GM18870 (cell line): ENCODE results near the gene ARFIP1.

Experiments
- ATAC-seq: cut with Tn5 transposase; IDR thresholded peaks from one replicate; pipeline ENCODE4 v1.9.1; 2021; ENCODE audit warnings: moderate library complexity; ENCODE audit not compliant: unreplicated experiment

The ARFIP1 gene

GRCh38 chr4:152937336-152938236, 157.8 kb downstream of the ARFIP1 start:
- ATAC-seq: no peak

GRCh38 chr4:152938237-152938947, 158.6 kb downstream of the ARFIP1 start:
- ATAC-seq: no peak

DNA sequence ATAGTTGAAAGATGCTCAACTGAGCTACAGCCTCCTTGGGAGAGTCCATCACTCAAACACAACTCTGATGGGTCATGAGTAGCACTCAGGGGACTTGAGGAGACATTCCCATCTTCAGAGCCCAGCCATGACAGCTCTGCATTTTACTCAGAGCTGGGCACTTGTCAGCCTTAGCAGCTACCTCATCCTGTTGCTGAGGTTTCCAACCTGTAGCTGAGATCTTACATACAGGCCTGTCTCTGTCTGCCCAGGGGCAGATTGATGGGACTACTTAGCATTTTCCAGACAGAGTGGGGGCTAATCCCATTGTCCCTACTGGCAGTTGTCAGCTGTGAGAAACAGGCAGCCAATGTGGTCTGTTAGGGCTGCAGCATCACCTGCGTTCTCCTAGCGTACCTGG, 159.9 kb downstream of the ARFIP1 start:
- no peak for ATAC-seq

DNA sequence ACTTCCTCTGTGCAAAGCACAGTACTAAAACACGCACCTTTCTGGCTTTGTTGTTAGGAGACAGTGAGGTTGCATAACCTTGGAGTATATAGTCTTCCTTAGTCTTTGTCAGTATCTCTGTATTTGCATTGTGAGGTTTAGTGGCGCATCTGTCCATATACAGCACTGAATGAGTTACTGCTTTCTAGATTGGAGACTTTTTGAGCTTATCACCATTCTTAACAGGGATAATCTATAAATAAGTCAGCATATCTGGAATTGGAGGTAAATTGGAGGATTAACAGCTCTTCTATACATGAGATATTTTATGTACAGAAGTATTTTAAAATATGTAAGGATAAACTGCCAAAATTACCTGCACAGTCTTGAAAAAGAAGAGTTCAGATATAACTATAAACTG, 160.7 kb downstream of the ARFIP1 start:
- ATAC-seq: no peak

DNA sequence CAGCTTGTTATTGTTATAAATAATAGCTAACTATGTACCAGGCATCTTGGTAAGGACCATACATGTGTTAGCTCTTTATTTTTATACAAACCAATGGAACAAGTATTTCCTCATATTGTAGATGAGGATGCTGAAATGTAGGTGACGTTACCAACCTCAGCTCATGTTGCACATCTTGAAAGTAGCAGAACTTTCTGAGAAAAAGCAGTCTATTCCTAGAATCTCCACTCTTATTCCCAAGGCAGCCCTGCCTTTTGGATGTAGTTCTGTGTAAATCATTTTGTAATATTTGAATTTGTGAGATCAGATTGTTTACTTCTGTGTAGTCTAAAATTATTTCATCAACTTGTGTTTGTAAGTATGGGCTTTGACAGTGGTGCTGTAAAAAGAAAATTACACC, 161.7 kb downstream of the ARFIP1 start:
- ATAC-seq: no peak

- ATAC-seq: no peak
Observed at GRCh38 chr4:152942346-152942745, 162.6 kb downstream of the ARFIP1 start.

DNA sequence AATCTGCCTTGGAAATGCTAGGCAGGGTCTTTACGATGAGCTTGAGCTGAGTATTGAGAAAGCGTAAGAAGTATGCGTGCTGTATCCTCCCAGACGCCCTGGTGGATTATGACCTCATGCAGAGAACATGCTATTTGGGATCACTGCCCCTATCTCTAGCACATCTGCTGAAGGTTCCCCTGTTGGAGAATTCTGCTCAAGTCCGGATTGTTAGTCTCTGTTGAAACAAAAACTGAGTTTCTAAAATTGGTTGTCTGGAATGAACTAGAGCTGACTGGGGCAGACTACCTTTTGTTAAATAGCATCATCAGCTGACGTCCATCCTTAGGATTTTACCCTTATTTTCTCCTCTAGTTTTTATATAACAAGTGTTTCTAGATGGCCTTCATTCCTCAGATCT, 163.9 kb downstream of the ARFIP1 start:
- ATAC-seq: no peak

DNA sequence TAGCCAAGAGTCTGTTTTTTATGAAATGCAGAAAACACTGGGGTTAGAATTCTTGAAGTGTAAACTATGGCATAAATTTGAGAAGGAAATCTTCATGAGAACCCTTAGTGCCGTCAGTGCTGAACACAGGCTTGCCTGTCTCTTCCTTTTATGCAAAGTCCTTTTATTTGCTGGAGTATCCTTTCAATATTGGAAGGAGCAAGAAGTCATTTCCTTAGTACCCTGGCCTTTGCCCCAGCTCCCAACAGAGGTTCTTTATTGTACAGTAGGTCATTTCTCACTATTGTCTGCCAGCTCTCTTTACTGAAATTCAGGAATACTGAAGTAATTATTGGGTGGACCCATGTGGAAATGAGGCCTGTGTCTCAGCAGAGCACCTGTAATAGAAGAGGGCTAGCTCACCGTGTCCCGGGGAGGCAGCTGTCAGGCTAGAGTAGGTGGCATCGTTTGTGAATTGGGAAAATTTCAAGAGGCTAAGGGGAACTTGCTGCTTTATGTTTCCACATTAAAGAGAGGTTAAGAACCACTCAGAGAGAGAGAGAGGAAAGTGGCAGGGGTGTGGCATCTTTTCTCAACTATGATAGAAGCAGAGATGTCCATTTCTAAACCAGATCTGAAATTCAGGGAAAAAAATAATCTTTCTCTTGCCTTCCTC, 165.0 kb downstream of the ARFIP1 start:
- no peak for ATAC-seq

GRCh38 chr4:152945639-152946038, 165.9 kb downstream of the ARFIP1 start:
- no peak for ATAC-seq

- no peak for ATAC-seq
Observed at GRCh38 chr4:152946446-152946845, 166.7 kb downstream of the ARFIP1 start.

DNA sequence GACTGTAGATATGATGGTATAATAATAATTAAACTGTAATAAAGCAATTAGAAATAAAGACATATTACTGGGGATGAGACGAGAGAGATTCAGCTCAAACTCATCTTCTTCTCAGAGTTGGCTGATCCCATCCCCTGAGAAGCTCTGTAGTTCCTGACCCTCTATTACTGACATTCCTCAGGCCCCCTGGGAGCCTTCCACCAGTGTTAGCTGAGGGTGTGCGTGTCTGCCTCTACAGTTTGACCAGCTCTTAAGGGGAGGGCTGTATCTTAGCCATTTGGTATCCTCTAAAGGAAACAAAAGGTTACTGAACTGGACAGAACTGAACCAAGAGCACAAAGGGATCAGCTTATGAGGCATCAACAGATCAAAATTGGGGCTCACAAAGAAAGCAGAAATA, 167.6 kb downstream of the ARFIP1 start:
- ATAC-seq: no peak

DNA sequence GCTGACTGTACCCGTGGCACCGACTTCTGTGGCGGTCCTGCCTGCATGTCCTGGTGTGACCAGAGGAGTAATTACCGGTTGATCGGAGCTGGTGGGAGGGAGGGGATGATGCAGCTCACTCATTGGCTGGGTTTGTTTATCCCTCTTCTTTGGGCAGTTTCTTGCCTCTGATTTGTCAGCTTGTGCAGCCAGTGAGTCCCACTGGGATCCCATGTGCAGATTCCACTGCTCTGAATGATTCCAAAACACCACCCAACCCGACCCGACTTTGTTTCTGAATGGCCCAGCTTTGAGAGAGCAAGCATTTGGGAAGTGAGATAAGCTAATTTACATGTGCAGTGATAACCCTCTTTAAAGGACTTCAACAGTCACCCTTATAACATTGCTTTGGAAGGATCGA, 170.2 kb downstream of the ARFIP1 start:
- no peak for ATAC-seq

- no peak for ATAC-seq
Observed at GRCh38 chr4:152950402-152951274, 170.9 kb downstream of the ARFIP1 start.

DNA sequence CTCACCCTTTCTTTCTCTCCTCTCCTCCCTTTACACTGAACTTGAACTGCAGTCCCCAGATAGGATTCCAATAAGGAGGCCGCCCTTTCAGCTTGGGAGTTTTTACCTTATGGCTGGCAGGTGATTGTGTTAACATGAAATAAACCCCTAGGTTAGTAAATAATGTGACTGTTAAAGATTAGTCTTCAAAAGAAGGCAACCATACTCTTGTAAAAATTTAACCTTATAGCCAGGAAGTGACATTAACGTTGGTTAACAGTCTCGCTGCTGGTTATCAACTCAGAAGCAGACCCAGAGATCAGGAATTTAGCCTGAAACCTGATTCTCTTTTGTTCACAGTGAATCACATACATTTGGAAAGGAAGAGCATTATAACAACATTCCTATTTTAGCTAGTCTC, 171.6 kb downstream of the ARFIP1 start:
- ATAC-seq: no peak

DNA sequence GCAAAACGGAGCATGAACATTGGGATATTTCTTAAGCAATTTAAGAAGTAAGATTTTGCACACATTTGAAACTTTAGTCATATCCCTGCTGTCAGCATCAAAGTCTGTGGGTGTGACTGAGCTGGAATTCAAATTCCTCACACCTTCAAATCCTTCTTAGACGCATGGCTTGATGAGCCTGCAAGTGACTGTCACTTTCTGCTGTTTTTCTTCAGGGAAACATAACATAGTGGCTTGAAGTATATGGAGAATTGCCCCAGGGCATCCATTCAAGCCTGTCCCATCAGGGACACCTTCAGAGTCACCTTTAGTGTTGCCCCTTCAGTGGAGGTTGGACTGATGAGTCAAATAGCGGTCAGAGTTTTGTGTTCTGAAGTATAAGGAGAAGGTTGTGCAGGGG, 173.8 kb downstream of the ARFIP1 start:
- no peak for ATAC-seq

DNA sequence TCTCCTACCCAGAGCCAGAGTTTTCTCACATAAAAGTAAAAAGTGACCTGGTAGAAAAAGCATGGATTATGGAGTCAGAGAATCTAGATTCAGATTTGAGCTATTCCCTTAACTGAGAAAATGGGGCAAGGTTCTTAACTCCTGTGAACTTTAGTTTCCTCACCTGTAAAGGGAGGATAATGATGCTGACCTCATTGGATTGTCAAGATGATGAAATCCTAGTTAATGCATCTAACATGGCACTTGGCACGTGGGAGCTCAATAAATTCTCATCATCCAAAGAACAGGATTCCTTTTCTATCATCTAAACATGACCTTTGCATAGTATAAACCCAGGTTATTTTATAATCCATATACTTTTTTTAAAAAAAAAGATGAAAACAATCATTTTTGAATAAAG, 175.0 kb downstream of the ARFIP1 start:
- no peak for ATAC-seq

DNA sequence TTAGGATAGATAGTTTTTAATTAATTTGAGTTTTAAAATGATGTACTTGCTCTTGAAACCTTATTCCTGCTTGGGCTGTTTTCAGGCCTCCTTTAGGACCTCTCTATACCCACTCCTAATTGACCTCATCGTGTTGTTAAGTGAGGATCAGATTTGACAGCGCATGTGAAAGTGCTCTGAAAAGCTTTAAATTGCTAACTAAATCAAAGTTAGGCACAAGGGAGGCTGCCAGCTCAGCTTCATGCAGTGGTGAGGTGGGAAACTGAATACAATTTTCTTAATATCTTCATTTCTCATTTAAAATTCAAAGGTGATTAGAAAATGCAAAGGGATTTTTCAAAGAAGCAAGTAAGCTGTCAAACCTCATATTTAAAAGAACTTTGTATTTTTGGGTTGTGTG, 176.4 kb downstream of the ARFIP1 start:
- ATAC-seq: no peak

DNA sequence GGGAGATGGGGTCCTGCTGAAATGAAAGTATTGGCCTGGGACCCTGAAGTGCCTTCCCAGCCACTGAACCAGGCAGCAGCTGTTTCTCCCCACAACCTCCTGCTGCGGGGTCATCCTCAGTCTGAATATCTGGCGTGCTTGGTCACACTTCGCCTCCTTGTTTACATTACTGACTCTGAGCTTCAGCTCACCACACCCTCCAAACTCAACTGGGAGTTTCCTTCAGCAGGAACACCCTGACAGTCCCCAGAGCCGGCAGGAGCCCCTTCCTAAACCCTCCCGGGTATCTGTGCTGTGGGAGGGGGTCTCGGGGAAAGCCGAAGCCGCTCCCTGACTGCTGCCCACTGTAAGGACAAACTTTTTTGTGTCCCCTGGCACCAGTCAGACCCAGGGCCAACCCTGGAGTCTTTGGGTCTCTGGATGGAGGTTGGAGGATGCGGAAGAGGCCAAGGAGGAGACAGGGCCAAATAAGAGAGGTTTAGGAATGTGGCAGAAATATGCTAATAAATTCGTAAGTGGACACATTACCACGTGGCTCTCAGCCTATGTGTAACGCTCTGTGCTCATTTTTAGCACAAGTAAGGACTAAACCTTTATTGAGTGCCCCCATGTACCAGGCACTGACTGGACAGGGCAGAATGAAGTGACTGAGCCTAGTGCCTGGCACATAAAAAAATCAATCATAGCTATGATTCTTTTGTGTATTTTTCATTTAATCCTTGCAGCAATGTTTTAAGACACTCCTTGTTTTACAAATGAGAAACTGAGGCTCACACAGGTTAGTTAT, 177.1 kb downstream of the ARFIP1 start:
- no peak for ATAC-seq

DNA sequence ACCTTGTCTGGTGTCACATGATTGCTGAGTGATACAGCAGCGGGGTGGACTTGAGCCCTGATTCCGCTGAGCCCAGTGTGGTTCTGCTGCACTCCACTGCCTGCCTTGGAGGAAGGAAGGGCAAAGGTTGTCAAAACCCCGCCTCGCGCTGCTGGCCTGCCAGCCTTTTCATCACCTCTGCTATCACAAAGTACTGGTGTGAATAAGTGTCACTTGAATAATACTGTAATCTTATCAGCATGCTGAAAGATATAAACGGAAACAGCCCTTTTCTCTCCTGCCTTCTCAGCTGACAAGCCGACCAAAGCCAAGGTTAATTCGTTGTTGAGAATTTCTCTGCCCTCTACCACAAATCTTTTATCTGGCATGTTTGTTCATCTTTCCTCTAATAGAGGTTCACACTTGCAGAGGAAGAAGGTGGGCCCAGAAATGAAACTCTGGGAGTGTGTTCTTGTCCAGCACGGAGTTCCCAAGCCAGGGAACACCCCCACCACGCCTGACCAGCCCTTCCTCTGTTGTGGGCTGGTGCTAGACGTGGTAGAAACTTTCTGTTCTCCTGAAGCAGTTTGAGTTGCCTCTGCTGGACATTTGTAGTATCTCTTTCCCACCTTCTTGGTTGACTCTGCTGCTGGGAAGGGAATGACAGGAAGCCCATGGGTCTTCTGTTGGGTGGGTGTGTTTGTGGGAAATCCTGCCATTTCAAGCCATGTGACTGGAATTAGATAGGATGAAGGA, 177.8 kb downstream of the ARFIP1 start:
- ATAC-seq: no peak
